Activated CD8-positive, alpha-beta memory T cell treated with anti-CD3 and anti-CD28 coated beads, Interleukin-2, amount 10 ng/mL, durations not matched to agents 7 days and 5 days (primary cell): ENCODE results near the gene MAMDC4. TPM values are rescaled to one million over a fixed set of nuclear protein-coding genes. Genes with fewer than 3 reads are reported as not detected.

Experiments used
- ATAC-seq: fragments of 150-1000 bp; cut with Tn5 transposase; one replicate; pipeline ENCODE4 v1.10.0; 2021; ENCODE audit warnings: moderate library complexity
- CTCF ChIA-PET: fragments of 350-600 bp; sonication (Branson Sonifier 250); formaldehyde crosslinking; loops from one replicate; lab custom pipeline; 2021; ENCODE audit warnings: antibody characterized with exemption; lab: Charles Lee
- DNase-seq: peaks from one replicate; pipeline ENCODE4 v3.0.0-alpha.2; 2020
- H3K27ac Mint-ChIP-seq: one replicate; pipeline ENCODE4 v1.8.0; 2021; ENCODE audit warnings: mild to moderate bottlenecking, mixed read lengths
- H3K27me3 Mint-ChIP-seq: one replicate; pipeline ENCODE4 v1.8.0; 2021; ENCODE audit warnings: mixed read lengths
- H3K36me3 Mint-ChIP-seq: one replicate; pipeline ENCODE4 v1.8.0; 2021; ENCODE audit warnings: mild to moderate bottlenecking, mixed read lengths
- H3K4me1 Mint-ChIP-seq: one replicate; pipeline ENCODE4 v1.8.0; 2021; ENCODE audit warnings: mixed read lengths
- H3K4me3 Mint-ChIP-seq: one replicate; pipeline ENCODE4 v1.8.0; 2021; ENCODE audit warnings: mild to moderate bottlenecking, moderate library complexity, mixed read lengths
- H3K9me3 Mint-ChIP-seq: one replicate; pipeline ENCODE4 v1.8.0; 2022; ENCODE audit warnings: low read depth, mixed read lengths
- total RNA-seq, 2 experiments: library from RNA; stranded (reverse); gene quantifications; one replicate each; pipeline ENCODE4 v1.2.3, GENCODE V29; 2021

MAMDC4 gene
- total RNA-seq, 2 experiments from 2014 or later = 13.4 to 15.5 TPM

DNA sequence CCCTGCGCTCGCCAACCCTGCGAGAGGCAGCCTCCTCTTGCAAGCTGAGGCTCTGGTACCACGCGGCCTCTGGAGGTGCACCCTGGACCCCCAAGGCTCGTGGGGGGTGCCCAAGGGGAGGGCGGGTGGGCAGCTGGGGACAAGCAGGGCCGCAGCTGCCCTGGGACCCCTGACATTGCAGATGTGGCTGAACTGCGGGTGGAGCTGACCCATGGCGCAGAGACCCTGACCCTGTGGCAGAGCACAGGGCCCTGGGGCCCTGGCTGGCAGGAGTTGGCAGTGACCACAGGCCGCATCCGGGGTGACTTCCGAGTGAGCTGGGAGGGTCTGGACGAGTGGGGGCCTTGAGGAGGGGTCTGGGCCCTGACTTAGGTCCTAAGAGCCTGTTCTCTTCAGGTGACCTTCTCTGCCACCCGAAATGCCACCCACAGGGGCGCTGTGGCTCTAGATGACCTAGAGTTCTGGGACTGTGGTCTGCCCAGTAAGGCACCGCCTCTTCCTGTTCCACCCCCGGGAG, 1.5 kb downstream of the MAMDC4 start:
- no peaks in the 10 kb centered on the region for H3K27me3 Mint-ChIP-seq
- ATAC-seq (no peak), DNase-seq (no peak)
- no peak overlapping the region for H3K4me3 Mint-ChIP-seq
- peaks cover 6% of the 10 kb centered on the region for H3K4me1 Mint-ChIP-seq
- no peaks in the 10 kb centered on the region for H3K36me3 Mint-ChIP-seq
- no peaks in the 10 kb centered on the region for H3K9me3 Mint-ChIP-seq
- CTCF ChIA-PET = no interaction called here
- H3K27ac Mint-ChIP-seq = no peak overlapping the region

DNA sequence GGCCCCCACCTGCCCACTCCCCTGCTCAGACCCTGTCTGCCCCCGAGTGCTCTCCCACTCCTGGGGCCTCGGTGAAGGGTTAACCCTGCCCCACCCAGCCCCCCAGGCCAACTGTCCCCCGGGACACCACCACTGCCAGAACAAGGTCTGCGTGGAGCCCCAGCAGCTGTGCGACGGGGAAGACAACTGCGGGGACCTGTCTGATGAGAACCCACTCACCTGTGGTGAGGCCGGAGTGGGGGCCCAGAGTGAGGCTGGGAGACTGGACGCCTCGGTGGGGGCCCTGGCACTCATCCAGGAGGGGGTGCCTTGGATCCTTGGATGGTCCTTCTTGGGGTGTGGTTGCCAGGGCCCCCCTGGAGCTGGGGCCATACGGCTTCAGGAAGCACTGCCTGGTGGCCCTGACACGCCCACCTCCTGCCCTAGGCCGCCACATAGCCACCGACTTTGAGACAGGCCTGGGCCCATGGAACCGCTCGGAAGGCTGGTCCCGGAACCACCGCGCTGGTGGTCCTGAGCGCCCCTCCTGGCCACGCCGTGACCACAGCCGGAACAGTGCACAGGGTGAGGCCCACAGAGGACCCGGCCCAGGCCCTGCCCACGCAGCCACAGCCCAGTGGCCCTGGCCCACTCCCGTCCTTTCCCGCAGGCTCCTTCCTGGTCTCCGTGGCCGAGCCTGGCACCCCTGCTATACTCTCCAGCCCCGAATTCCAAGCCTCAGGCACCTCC, 2.1 kb downstream of the MAMDC4 start:
- Mint-ChIP-seq H3K9me3 (no peaks in the 10 kb centered on the region), H3K27ac (no peak overlapping the region), H3K27me3 (no peaks in the 10 kb centered on the region), H3K36me3 (no peaks in the 10 kb centered on the region), H3K4me1 (peaks cover 5% of the 10 kb centered on the region), H3K4me3 (no peak overlapping the region)
- ATAC-seq (no peak), DNase-seq (no peak)
- CTCF ChIA-PET = no interaction called here

DNA sequence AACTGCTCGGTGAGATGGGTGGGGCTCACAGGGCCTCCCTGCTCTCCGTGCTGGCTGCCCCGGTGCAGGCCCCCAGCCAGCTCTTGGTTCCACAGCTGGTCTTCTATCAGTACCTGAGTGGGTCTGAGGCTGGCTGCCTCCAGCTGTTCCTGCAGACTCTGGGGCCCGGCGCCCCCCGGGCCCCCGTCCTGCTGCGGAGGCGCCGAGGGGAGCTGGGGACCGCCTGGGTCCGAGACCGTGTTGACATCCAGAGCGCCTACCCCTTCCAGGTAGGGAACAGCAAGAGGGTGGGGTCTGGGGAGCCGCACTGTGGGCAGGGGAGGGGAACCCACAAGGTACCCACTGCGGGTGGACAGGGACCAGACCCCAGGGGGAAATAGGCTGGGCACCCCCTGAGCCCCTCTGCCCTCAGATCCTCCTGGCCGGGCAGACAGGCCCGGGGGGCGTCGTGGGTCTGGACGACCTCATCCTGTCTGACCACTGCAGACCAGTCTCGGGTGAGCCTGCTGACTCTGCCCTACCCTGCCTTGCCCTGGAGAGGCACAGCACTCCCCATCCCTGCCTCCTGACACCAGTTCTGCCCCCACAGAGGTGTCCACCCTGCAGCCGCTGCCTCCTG, 2.8 kb downstream of the MAMDC4 start:
- Mint-ChIP-seq H3K4me1 (peaks cover 3% of the 10 kb centered on the region), H3K4me3 (no peak overlapping the region), H3K9me3 (no peaks in the 10 kb centered on the region), H3K27me3 (no peaks in the 10 kb centered on the region), H3K36me3 (no peaks in the 10 kb centered on the region), H3K27ac (no peak overlapping the region)
- ATAC-seq = no peak
- CTCF ChIA-PET = no interaction called here
- no peak for DNase-seq

DNA sequence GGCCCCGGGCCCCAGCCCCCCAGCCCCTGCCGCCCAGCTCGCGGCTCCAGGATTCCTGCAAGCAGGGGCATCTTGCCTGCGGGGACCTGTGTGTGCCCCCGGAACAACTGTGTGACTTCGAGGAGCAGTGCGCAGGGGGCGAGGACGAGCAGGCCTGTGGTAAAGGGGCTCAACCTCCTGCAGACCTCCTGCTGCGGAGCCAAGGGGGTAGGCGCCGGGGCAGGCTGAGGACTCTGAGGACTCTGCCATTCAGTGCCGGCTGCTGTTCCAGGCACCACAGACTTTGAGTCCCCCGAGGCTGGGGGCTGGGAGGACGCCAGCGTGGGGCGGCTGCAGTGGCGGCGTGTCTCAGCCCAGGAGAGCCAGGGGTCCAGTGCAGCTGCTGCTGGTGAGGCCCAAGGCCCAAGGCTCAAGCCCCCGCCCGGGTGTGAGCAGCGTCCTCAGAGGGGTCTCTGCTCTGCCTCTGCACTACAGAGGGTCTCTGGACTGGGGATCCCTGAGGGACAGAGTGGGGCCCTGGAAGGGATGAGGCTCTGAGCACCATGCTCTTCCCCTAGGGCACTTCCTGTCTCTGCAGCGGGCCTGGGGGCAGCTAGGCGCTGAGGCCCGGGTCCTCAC, 3.4 kb downstream of the MAMDC4 start:
- Mint-ChIP-seq H3K9me3 (no peaks in the 10 kb centered on the region), H3K4me1 (no peaks in the 10 kb centered on the region), H3K4me3 (no peak overlapping the region), H3K27me3 (no peaks in the 10 kb centered on the region), H3K36me3 (no peaks in the 10 kb centered on the region), H3K27ac (no peak overlapping the region)
- CTCF ChIA-PET = no interaction called here
- DNase-seq (no peak), ATAC-seq (no peak)

DNA sequence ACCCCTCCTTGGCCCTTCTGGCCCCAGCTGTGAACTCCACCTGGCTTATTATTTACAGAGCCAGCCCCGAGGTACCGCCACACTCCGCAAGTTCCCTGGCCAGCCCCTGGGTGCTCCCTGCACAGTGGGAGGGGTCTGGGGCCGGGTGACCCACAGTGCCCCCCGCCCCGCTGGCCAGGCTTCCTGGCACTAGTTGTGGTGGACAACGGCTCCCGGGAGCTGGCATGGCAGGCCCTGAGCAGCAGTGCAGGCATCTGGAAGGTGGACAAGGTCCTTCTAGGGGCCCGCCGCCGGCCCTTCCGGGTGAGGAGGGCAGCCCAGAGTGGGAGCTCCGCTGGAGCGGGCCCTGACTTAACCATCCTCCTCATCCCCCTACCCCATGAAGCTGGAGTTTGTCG, 3.9 kb downstream of the MAMDC4 start:
- Mint-ChIP-seq H3K27me3 (no peaks in the 10 kb centered on the region), H3K36me3 (no peaks in the 10 kb centered on the region), H3K27ac (no peak overlapping the region), H3K4me1 (no peaks in the 10 kb centered on the region), H3K9me3 (no peaks in the 10 kb centered on the region), H3K4me3 (no peak overlapping the region)
- CTCF ChIA-PET = interaction anchor here (0.6 to 0.7 kb wide), 2 partner anchors 14 to 208 kb away, joined by 3 read pairs; partner anchors contain the start of gene AJM1
- ATAC-seq (no peak), DNase-seq (no peak)

DNA sequence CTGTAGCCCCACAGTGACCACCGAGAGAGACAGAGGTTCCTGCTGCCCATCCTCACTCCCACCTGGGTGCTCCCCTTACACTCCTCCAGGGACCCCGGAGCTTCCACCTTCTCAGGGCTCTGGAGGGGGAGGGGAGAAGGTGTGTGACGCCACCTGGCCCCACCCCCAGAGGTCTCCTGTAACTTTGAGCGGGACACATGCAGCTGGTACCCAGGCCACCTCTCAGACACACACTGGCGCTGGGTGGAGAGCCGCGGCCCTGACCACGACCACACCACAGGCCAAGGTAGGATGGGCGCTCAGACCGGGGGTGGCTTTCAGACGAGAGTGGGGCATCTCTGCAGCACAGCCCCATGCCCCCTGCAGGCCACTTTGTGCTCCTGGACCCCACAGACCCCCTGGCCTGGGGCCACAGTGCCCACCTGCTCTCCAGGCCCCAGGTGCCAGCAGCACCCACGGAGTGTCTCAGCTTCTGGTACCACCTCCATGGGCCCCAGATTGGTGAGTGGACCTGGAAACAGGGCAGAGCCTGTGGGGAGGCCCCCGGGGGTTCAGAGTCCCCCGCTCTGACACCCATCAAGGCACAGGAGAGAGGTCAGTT, 4.5 kb downstream of the MAMDC4 start:
- CTCF ChIA-PET = interaction anchor here (0.6 to 0.7 kb wide), 2 partner anchors 14 to 208 kb away, joined by 3 read pairs; partner anchors contain the start of gene AJM1
- no peak for ATAC-seq
- no peak overlapping the region for H3K27ac Mint-ChIP-seq
- peaks cover 1% of the 10 kb centered on the region for H3K36me3 Mint-ChIP-seq
- no peaks in the 10 kb centered on the region for H3K27me3 Mint-ChIP-seq
- H3K4me1 Mint-ChIP-seq = no peaks in the 10 kb centered on the region
- DNase-seq = no peak
- no peaks in the 10 kb centered on the region for H3K9me3 Mint-ChIP-seq
- H3K4me3 Mint-ChIP-seq = no peak overlapping the region

DNA sequence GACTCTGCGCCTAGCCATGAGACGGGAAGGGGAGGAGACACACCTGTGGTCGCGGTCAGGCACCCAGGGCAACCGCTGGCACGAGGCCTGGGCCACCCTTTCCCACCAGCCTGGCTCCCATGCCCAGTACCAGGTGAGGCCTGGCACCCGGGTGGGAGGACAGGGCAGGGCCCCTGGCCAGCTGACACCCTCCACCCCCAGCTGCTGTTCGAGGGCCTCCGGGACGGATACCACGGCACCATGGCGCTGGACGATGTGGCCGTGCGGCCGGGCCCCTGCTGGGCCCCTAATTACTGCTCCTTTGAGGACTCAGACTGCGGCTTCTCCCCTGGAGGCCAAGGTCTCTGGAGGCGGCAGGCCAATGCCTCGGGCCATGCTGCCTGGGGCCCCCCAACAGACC, 5.0 kb downstream of the MAMDC4 start:
- Mint-ChIP-seq H3K9me3 (no peaks in the 10 kb centered on the region), H3K4me3 (no peak overlapping the region), H3K4me1 (no peaks in the 10 kb centered on the region), H3K36me3 (peaks cover 4% of the 10 kb centered on the region), H3K27me3 (no peaks in the 10 kb centered on the region), H3K27ac (no peak overlapping the region)
- ATAC-seq (no peak), DNase-seq (no peak)
- CTCF ChIA-PET = no interaction called here

DNA sequence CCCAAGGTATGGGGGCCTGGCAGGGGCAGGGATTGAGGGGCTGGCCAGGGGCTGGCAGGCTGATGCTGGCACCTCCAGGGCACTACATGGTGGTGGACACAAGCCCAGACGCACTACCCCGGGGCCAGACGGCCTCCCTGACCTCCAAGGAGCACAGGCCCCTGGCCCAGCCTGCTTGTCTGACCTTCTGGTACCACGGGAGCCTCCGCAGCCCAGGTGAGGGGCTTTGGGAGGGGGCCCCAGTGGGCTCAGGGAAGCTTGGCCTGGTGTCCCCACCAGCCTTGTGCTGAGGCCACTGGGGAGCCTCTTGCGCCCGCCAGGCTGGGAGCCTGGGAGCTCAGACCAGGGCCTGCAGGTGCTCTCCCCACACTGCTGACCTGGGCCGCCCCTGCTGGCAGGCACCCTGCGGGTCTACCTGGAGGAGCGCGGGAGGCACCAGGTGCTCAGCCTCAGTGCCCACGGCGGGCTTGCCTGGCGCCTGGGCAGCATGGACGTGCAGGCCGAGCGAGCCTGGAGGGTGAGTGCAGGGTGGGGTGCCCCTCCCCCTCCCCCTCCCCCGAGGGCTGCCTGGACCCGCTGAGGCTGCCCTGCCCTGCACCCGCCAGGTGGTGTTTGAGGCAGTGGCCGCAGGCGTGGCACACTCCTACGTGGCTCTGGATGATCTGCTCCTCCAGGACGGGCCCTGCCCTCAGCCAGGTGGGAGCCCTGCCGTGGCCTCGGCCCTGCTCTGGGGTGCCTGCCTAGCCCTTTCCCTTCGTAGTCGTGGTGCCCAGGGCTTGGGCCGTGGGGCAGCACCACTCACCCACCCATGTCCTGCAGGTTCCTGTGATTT, 5.7 kb downstream of the MAMDC4 start:
- Mint-ChIP-seq H3K4me3 (no peak overlapping the region), H3K9me3 (no peaks in the 10 kb centered on the region), H3K27ac (no peak overlapping the region), H3K36me3 (peaks cover 6% of the 10 kb centered on the region), H3K27me3 (no peaks in the 10 kb centered on the region), H3K4me1 (no peaks in the 10 kb centered on the region)
- DNase-seq = no peak
- no peak for ATAC-seq
- CTCF ChIA-PET = no interaction called here

DNA sequence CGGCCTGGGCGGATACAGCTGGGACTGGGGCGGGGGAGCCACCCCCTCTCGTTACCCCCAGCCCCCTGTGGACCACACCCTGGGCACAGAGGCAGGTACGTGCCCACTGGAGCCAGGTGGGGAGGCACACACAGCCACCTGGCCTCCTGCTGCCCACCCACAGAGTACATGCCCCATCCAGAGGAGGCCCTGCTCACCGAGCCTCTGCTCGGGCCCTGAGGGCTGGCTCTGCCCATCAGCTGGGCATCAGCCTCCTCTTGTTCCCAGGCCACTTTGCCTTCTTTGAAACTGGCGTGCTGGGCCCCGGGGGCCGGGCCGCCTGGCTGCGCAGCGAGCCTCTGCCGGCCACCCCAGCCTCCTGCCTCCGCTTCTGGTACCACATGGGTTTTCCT, 6.3 kb downstream of the MAMDC4 start:
- CTCF ChIA-PET = interaction anchor here (2.0 kb wide), 1 partner anchor 24 kb away, joined by 4 read pairs; no protein-coding TSS in a partner anchor
- no peaks in the 10 kb centered on the region for H3K9me3 Mint-ChIP-seq
- no peak for DNase-seq
- H3K36me3 Mint-ChIP-seq = peaks cover 8% of the 10 kb centered on the region
- no peak overlapping the region for H3K27ac Mint-ChIP-seq
- H3K4me1 Mint-ChIP-seq = no peaks in the 10 kb centered on the region
- no peaks in the 10 kb centered on the region for H3K27me3 Mint-ChIP-seq
- ATAC-seq = no peak
- H3K4me3 Mint-ChIP-seq = no peak overlapping the region

DNA sequence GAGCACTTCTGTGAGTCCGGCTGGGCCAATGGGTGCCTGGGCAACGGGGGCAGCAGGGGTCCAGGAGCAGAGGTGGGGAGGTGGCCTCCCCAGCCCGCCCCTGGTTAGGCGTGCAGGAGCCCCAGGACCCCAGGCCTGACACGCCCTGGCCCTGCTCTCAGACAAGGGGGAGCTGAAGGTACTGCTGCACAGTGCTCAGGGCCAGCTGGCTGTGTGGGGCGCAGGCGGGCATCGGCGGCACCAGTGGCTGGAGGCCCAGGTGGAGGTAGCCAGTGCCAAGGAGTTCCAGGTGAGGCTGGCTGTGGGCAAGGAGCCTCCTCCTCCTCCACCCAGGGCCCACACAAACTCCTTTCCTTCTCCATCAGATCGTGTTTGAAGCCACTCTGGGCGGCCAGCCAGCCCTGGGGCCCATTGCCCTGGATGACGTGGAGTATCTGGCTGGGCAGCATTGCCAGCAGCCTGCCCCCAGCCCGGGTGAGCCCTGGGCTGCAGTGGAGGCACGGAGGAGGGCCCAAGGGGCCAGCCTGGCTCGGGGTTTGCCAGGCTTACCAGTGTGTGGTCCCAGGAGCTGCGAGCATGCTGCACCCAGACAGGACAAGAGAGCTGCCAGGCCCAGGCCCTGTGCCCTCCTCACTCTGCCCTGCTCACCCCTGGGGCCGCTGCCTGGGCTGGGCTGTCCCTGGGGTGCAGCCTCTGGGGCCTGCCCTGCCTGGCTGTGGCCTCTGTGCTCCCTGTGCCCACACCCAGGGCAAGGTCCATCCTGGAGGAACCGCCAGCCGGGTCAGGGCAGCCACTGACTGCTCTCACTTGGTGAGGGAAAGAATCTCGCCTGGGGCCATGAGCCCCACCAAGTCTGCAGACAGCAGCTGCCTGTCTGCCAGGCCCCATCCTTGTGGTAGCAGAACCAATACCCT, 7.0 kb downstream of the MAMDC4 start:
- Mint-ChIP-seq H3K27me3 (no peaks in the 10 kb centered on the region), H3K9me3 (no peaks in the 10 kb centered on the region), H3K27ac (no peak overlapping the region), H3K36me3 (peaks cover 12% of the 10 kb centered on the region), H3K4me1 (peaks cover 6% of the 10 kb centered on the region), H3K4me3 (no peak overlapping the region)
- DNase-seq (no peak), ATAC-seq (no peak)
- CTCF ChIA-PET = interaction anchor here (2.0 kb wide), 1 partner anchor 23 kb away, joined by 4 read pairs; no protein-coding TSS in a partner anchor

DNA sequence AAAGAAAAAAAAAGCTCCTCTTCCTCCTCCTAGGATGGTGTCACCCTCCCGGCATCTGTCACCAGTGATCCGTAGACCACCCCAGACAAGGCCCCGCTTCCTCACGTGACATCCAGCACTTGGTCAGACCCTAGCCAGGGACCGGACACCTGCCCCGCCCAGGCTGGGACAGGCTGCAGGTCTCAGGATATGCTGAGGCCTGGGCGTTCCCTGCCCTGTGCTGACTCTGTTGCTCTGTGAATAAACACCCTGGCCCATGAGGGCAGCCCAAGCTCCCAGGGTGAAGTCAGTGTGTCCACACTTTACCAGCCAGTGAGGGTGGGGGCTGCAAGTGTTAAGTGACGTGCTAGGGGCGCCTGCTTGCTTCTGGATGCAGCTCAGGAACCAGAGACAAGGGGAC, 8.4 kb downstream of the MAMDC4 start:
- H3K4me3 Mint-ChIP-seq = no peak overlapping the region
- DNase-seq (no peak), ATAC-seq (no peak)
- peaks cover 16% of the 10 kb centered on the region for H3K4me1 Mint-ChIP-seq
- CTCF ChIA-PET = interaction anchor here (0.6 to 2.4 kb wide), 3 partner anchors 18 to 200 kb away, joined by 3 to 5 read pairs (median 4); partner anchors contain the start of gene AJM1
- no peaks in the 10 kb centered on the region for H3K9me3 Mint-ChIP-seq
- peaks cover 15% of the 10 kb centered on the region for H3K36me3 Mint-ChIP-seq
- H3K27me3 Mint-ChIP-seq = no peaks in the 10 kb centered on the region
- no peak overlapping the region for H3K27ac Mint-ChIP-seq
